Measurements from ENCODE around the gene PARS2. TPM values are rescaled to one million over a fixed set of nuclear protein-coding genes. Genes with fewer than 3 reads are reported as not detected.

PARS2 gene
- total RNA-seq, 2 donors from 2014 or later = 2.8 to 3.1 TPM

DNA sequence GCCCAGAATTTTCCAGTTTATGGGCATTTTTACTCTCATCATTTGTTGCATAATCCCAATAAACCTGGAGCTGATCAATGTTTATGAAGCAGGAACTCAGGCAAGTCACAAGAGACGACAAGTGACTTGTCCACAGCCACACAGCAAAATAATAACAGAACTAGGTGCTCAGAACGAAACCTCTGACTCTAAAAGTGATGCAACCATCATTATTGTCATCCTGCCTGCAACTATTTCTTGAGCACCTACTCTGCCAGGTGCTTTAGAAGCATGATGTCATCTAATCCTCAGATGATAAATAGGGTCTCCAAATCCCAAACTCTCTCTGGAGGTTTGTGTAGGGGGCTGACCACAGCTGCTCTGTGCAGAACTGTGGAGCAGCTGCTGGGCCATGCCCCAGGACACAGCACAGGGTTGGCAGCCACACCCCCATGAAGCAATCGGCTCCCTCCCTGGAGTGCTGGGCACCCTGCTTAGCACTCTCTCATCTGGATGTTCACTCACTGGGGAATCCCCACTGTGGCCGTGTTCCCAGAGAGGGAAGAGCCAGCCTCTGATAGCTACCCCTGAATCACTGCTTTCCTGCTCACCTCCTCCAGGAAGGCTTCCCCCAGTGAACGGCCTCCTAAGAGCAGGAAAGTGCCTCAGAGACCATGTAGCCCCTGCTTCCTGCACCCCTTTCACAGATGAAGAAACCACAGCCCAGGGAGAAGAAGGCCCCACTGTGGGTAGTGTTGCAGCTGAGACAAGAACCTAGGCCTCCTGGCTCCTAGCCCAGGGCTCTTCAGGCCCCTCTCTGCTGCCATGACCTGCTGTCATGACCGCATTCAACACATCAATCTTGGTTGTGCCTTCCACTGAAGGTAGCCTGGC, 34.7 kb upstream of the PARS2 start:
- Histone ChIP-seq H3K27me3 (replicated peaks; ENCODE audit: insufficient read depth) (no peaks in the 10 kb centered on the region), H3K27ac (no peak overlapping the region), H3K9me3 (no peaks in the 10 kb centered on the region), H3K36me3 (no peaks in the 10 kb centered on the region), H3K4me1 (ENCODE audit: control insufficient read depth in 1 of 2, low read depth in 2 of 2) (peaks cover 3 to 19% of the 10 kb centered on the region in 2 donors), H3K4me3 (no peak overlapping the region)
- ATAC-seq (ENCODE audit: insufficient number of reproducible peaks, low FRiP score, low read depth) (no peak), DNase-seq (ENCODE audit: low spot score) (no peak)
- TF ChIP-seq, protein P1, sequence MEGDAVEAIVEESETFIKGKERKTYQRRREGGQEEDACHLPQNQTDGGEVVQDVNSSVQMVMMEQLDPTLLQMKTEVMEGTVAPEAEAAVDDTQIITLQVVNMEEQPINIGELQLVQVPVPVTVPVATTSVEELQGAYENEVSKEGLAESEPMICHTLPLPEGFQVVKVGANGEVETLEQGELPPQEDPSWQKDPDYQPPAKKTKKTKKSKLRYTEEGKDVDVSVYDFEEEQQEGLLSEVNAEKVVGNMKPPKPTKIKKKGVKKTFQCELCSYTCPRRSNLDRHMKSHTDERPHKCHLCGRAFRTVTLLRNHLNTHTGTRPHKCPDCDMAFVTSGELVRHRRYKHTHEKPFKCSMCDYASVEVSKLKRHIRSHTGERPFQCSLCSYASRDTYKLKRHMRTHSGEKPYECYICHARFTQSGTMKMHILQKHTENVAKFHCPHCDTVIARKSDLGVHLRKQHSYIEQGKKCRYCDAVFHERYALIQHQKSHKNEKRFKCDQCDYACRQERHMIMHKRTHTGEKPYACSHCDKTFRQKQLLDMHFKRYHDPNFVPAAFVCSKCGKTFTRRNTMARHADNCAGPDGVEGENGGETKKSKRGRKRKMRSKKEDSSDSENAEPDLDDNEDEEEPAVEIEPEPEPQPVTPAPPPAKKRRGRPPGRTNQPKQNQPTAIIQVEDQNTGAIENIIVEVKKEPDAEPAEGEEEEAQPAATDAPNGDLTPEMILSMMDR (IDR thresholded peaks at IDR 0.05) = no peak

DNA sequence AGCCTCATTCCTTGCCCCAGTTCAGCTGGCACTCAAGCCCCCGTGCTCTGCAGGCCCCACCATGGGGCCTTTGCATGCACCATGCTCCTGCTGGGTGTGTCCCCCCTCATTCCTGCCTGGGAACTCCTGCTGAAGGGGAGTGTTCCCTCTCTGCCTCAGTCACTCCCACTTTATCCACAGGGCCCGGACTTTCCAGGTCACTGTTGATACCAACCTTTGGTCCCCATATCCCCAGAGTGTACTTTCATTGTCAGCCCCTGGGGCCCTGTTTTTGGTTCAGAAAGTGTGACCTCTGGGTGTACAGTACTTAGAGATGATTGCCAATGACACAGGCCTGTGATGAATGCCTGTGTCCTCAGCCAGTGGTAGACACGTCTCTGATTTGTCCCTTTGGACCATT, 33.9 kb upstream of the PARS2 start:
- TF ChIP-seq, protein P1 (IDR thresholded peaks at IDR 0.05) = no peak
- no peaks in the 10 kb centered on the region for H3K9me3 ChIP-seq
- H3K27me3 ChIP-seq (replicated peaks; ENCODE audit: insufficient read depth) = no peaks in the 10 kb centered on the region
- H3K27ac ChIP-seq = no peak overlapping the region
- H3K4me3 ChIP-seq = no peak overlapping the region
- no peak for DNase-seq (ENCODE audit: low spot score)
- H3K4me1 ChIP-seq (ENCODE audit: control insufficient read depth in 1 of 2, low read depth in 2 of 2) = peaks cover 3 to 14% of the 10 kb centered on the region in 2 donors
- no peak for ATAC-seq (ENCODE audit: insufficient number of reproducible peaks, low FRiP score, low read depth)
- no peaks in the 10 kb centered on the region for H3K36me3 ChIP-seq

DNA sequence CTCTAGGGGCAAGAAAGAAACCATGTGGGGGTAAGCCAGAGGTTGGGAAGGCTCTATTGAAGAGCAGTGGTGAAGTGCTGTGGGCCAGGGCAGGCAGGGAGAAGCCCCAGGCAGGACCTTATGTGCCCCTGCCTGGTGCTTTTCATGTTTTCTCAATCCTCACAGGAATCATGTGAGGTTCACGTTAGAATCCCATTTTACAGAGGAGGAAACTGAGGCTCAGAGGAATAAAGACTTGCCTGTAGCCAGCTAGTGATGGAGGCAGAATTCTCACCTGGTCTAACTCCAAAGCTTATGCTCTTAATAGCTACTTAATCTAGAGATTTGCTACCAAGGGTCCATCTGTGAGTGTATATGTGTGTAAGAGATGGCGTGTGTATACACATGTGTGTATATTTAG, 32.6 kb upstream of the PARS2 start:
- no peak overlapping the region for H3K27ac ChIP-seq
- TF ChIP-seq, protein P1 (IDR thresholded peaks at IDR 0.05) = no peak
- peaks cover 3 to 14% of the 10 kb centered on the region in 2 donors for H3K4me1 ChIP-seq (ENCODE audit: control insufficient read depth in 1 of 2, low read depth in 2 of 2)
- no peak for DNase-seq (ENCODE audit: low spot score)
- ATAC-seq (ENCODE audit: insufficient number of reproducible peaks, low FRiP score, low read depth) = no peak
- no peaks in the 10 kb centered on the region for H3K27me3 ChIP-seq (replicated peaks; ENCODE audit: insufficient read depth)
- H3K9me3 ChIP-seq = peaks cover 3% of the 10 kb centered on the region
- H3K4me3 ChIP-seq = no peak overlapping the region
- no peaks in the 10 kb centered on the region for H3K36me3 ChIP-seq

DNA sequence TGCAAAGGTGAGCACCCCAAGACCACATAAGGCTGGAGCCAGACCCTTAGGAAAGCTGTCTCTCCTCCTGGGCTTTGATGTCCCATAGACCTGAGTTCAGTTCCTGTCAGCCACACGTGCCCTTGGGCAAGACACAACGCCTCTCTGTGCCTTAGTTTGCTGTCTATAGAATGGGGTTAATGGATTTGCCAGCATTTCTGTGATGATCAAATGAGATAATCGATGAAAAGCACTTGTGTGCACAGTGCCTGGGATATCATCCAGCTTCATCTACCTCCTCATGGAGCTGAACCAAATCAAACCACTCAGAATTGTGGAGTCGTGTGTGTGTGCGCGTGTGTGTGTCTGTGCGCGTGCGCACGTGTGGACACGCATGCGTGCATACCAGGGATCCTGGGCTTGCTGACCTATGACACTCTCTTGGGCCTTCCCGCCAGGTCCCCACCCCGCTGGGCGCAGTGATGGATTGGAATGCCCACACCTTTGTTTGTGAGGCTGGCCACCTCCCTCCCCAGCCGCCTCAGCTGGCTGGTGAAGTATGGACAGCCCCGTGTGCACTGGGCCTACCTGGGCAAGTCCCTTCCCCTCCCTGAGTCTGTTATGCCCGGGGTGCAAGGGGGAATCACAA, 31.6 kb upstream of the PARS2 start:
- no peak overlapping the region for H3K27ac ChIP-seq
- peaks cover 0 to 6% of the 10 kb centered on the region in 2 donors for H3K4me1 ChIP-seq (ENCODE audit: control insufficient read depth in 1 of 2, low read depth in 2 of 2)
- H3K27me3 ChIP-seq (replicated peaks; ENCODE audit: insufficient read depth) = no peaks in the 10 kb centered on the region
- ATAC-seq (ENCODE audit: insufficient number of reproducible peaks, low FRiP score, low read depth) = no peak
- H3K9me3 ChIP-seq = peaks cover 5% of the 10 kb centered on the region
- no peak overlapping the region for H3K4me3 ChIP-seq
- no peak for DNase-seq (ENCODE audit: low spot score)
- H3K36me3 ChIP-seq = no peaks in the 10 kb centered on the region
- TF ChIP-seq, protein P1 (IDR thresholded peaks at IDR 0.05) = no peak

DNA sequence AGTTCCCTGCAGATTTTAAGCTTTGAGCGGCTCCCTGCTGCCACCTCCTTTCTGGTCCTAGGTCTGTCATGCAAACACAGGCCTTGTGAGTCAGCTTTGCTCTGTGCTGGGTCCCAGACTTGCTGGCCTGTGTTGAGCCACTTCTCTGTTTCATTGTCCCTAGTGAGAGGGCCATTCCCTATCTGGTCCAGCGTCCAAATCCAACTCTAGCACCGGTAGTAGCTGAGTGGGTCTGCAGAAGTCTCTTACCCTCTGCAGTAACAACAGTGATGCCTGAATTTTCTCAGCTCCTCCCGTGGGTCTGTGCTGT, 31.0 kb upstream of the PARS2 start:
- H3K27ac ChIP-seq = no peak overlapping the region
- H3K4me3 ChIP-seq = no peak overlapping the region
- H3K9me3 ChIP-seq = peaks cover 5% of the 10 kb centered on the region
- DNase-seq (ENCODE audit: low spot score) (no peak), ATAC-seq (ENCODE audit: insufficient number of reproducible peaks, low FRiP score, low read depth) (no peak)
- H3K36me3 ChIP-seq = no peaks in the 10 kb centered on the region
- no peaks in the 10 kb centered on the region for H3K4me1 ChIP-seq (ENCODE audit: control insufficient read depth in 1 of 2, low read depth in 2 of 2)
- TF ChIP-seq, protein P1 (IDR thresholded peaks at IDR 0.05) = no peak
- H3K27me3 ChIP-seq (replicated peaks; ENCODE audit: insufficient read depth) = no peaks in the 10 kb centered on the region
